GM21576 (cell line): Measurements from ENCODE around the gene SLC17A3.

Experiments
- ATAC-seq: cut with Tn5 transposase; IDR thresholded peaks from one replicate; pipeline ENCODE4 v1.9.1; 2021; ENCODE audit warnings: mild to moderate bottlenecking, moderate library complexity; ENCODE audit not compliant: unreplicated experiment

The SLC17A3 gene

GRCh38 chr6:25892877-25893276 lies 18.8 kb upstream of the SLC17A3 start:
- ATAC-seq: no peak

- ATAC-seq: no peak
These were observed 16.1 kb upstream of the SLC17A3 start for GRCh38 chr6:25889877-25890853.

- no peak for ATAC-seq
These were observed 14.6 kb upstream of the SLC17A3 start for GRCh38 chr6:25888626-25889025.

- ATAC-seq: no peak
These were observed 12.0 kb upstream of the SLC17A3 start for GRCh38 chr6:25886066-25886465.

- no peak for ATAC-seq
These were observed 9.9 kb upstream of the SLC17A3 start for GRCh38 chr6:25883991-25884390.

GRCh38 chr6:25883536-25883935 lies 9.5 kb upstream of the SLC17A3 start:
- ATAC-seq: no peak

- ATAC-seq: no peak
These were observed 8.0 kb upstream of the SLC17A3 start for GRCh38 chr6:25882051-25882496.

GRCh38 chr6:25880601-25881000 lies 6.6 kb upstream of the SLC17A3 start:
- ATAC-seq: no peak

- ATAC-seq: no peak
These were observed 4.8 kb upstream of the SLC17A3 start for GRCh38 chr6:25878721-25879322.

- no peak for ATAC-seq
These were observed 2.0 kb upstream of the SLC17A3 start for GRCh38 chr6:25875926-25876602.

- no peak for ATAC-seq
These were observed 1.5 kb upstream of the SLC17A3 start for GRCh38 chr6:25875563-25875905.

- ATAC-seq: no peak
These were observed 949 bp upstream of the SLC17A3 start for GRCh38 chr6:25874822-25875562.

- ATAC-seq: no peak
These were observed 1.2 kb downstream of the SLC17A3 start for GRCh38 chr6:25872814-25873213.

GRCh38 chr6:25869840-25870239 lies 4.2 kb downstream of the SLC17A3 start:
- no peak for ATAC-seq

GRCh38 chr6:25868436-25869183 lies 5.4 kb downstream of the SLC17A3 start:
- ATAC-seq: no peak

- no peak for ATAC-seq
These were observed 8.0 kb downstream of the SLC17A3 start for GRCh38 chr6:25866011-25866410.

GRCh38 chr6:25863360-25863759 lies 10.7 kb downstream of the SLC17A3 start:
- ATAC-seq: no peak

- ATAC-seq: no peak
These were observed 11.8 kb downstream of the SLC17A3 start for GRCh38 chr6:25862199-25862598.

- ATAC-seq: no peak
These were observed 21.3 kb downstream of the SLC17A3 start for GRCh38 chr6:25852756-25853155.

- ATAC-seq: no peak
These were observed 22.1 kb downstream of the SLC17A3 start for GRCh38 chr6:25851961-25852360.
